AG09319 (cell line): ENCODE data around the gene ARTN.

Source experiments
- DNase-seq: peaks from one replicate; pipeline ENCODE4 v3.0.0-alpha.2; 2010; ENCODE audit warnings: low read depth; ENCODE audit errors: extremely low read depth
- TF ChIP-seq, protein P1 (sequence below): IDR thresholded peaks from 2 replicates; pipeline ENCODE4 v1.5.1; 2011; ENCODE audit warnings: low read depth, mild to moderate bottlenecking, inconsistent platforms, low read length, moderate library complexity

The ARTN gene

DNA sequence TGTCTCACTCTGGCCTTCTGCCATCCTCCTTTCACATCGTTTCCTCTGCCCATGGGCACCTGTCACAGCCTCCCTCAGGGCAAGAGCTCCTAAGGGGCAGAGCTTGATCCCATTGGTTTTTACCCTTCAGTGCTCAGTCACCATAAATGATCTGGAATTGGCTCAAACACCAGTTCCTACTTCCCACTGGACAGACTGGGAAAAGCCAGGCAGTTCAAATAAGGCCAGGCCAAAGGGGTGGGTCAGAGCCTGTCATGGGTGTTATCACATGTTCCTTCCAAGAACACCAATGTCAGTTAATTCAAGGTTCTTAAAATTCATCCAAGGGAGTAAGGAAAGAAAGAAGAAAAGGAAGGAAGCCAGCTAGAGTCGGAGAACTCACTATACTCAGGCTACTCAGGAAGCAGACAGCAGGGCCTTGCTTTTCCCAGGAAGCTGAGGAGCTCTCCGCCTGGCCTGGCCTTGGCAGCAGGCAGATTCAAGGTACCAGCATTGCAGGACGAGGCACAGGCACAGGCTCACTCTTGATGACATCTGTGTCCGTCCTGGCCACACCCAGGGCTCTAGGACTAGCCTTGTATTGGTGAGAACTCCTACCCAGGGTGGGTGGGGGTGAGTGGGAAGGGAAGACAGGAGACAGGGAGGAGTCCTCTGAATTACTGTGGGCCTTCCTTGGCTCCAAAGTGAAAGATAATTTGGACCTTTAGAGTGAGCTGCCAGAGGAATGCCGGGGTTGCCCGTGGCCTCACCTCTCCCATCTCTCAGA lies 32.2 kb upstream of the ARTN start:
- DNase-seq, result no peak
- TF ChIP-seq, protein P1, sequence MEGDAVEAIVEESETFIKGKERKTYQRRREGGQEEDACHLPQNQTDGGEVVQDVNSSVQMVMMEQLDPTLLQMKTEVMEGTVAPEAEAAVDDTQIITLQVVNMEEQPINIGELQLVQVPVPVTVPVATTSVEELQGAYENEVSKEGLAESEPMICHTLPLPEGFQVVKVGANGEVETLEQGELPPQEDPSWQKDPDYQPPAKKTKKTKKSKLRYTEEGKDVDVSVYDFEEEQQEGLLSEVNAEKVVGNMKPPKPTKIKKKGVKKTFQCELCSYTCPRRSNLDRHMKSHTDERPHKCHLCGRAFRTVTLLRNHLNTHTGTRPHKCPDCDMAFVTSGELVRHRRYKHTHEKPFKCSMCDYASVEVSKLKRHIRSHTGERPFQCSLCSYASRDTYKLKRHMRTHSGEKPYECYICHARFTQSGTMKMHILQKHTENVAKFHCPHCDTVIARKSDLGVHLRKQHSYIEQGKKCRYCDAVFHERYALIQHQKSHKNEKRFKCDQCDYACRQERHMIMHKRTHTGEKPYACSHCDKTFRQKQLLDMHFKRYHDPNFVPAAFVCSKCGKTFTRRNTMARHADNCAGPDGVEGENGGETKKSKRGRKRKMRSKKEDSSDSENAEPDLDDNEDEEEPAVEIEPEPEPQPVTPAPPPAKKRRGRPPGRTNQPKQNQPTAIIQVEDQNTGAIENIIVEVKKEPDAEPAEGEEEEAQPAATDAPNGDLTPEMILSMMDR, result no peak

DNA sequence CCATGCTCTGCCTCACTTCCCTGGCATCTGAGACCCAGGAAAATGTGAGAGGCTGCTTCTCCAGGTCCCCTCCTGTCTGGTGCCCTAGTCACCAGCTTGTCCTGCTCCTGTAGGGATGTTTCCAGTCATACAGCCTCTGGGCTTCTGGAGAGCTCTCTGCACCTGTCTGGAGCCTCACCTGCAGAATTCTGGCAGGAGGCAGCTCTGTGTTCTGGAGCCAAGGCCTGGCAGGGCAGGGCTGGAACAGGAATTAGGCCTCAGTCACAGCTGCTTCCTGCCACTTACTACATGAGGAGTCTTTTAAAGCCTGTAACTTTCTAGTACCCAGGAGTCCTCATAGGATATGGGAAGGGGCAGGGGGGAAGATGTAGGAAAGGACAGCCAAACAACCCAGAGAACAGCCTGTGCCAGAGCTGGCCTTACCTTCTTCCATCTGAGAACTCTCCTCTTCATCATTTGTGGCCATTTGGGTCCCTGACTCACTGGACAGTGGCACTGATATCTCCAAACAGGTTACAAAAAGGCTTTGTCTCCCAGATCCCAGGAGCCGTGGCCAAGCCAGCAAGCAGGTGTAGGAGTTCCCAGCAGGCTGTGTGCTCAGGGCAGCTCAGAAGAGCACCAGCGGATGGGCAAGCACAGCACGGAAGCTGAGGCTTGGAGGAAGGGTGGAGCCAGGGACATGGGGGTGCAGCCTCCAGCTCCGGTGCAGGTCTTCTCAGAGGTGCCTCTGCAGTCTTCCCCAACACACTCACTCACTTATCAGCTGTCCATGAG lies 31.4 kb upstream of the ARTN start:
- TF ChIP-seq, protein P1, result no peak
- no peak for DNase-seq

DNA sequence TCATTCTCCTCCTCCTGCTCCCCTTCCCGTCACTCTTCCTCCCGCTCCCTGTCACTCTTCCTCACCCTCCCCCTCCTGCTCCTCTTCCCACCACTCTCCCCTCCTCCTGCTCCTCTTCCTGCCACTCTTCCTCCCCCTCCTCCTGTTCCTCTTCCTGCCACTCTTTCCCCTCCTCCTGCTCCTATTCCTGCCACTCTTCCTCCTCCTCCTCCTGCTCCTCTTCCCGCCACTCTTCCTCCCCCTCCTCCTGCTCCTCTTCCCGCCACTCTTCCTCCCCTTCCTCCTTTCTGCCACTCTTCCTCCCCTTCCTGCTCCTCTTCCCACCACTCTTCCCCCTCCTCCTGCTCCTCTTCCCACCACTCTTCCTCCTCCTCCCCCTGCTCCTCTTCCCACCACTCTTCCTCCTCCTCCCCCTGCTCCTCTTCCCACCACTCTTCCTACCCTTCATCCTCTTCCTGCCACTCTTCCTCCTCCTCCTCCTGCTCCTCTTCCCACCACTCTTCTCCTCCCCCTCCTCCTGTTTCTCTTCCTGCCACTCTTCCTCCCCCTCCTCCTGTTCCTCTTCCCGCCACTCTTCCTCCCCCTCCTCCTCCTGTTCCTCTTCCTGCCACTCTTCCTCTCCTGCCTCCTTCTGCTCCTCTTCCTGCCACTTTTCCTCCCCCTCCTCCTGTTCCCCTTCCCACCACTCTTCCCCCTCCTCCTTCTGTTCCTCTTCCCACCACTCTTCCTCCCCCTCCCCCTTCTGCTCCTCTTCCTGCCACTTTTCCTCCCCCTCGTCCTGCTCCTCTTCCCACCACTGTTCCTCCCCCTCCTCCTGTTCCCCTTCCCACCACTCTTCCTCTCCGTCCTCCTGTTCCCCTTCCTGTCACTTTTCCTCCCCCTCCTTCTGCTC lies 28.7 kb upstream of the ARTN start:
- TF ChIP-seq, protein P1, result no peak
- no peak for DNase-seq

DNA sequence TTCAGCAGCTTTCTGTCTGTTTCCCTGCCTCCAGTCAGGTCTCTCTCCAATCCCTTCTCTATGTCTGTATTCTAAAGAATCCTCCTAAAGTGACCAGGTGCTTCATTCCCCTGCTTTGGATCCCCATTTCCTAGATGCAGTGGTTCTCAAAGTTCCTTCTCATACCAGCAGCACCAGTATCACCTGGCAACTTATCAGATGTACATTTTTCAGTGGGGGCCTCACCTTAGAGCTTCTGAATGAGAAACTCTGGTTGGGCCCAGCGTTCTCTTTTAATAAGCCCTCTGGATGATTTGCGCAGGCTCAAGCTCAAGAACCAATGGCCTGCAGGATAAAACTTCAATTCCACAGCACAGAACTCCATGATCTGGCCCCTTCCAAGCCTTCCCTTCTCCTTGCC lies 25.4 kb upstream of the ARTN start:
- no peak for DNase-seq
- TF ChIP-seq, protein P1, result no peak

DNA sequence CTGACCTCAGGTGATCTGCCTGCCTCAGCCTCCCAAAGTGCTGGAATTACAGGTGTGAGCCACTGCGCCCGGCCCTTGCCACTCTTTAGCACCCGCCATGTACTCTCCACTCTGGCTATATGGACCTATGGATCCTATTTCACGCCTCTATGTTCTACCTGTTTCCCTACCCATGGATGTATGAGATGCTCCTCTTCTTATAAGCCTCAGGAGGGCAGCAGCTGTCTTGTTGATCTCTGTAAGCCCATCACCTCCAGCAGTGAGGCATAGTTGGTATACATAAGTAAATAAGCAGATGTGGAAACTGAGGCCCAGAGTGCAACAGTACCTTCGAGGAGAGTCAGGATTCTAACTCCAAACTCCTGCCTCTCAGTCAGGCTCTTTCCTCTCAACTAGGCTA lies 24.7 kb upstream of the ARTN start:
- TF ChIP-seq, protein P1, result no peak
- no peak for DNase-seq

DNA sequence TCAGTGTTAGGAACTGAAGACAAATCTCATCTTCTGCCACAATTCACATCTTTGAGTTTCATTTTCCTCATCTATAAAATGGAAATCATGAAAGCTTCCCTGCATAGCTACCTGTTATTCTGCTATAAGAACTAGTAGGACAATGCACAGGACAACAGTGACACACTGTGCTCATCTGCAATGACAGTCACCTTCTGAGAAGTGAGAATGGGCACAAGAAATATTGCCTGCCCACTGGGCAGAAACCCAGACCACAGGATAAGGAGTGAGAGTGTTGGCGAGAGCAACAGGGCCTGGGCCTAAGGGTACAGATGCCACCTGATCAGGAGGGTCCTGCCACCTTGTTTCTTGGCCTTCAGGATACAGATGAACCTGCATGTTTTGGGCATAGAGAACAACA lies 23.3 kb upstream of the ARTN start:
- TF ChIP-seq, protein P1, result no peak
- DNase-seq, result no peak
